HG02885 (cell line): ENCODE results near the gene RNF152.

Experiments used
- ATAC-seq: cut with Tn5 transposase; IDR thresholded peaks from one replicate; pipeline ENCODE4 v1.9.1; 2021; ENCODE audit warnings: mild to moderate bottlenecking; ENCODE audit not compliant: unreplicated experiment, poor library complexity

RNF152 gene

GRCh38 chr18:61894751-61895524, 2.1 kb upstream of the RNF152 start:
- ATAC-seq: no peak

GRCh38 chr18:61893971-61894750, 1.4 kb upstream of the RNF152 start:
- ATAC-seq: peak; percentile 85

- peak; percentile 29 for ATAC-seq
Observed at GRCh38 chr18:61893309-61893970, 633 bp upstream of the RNF152 start.

GRCh38 chr18:61891894-61892293, 913 bp downstream of the RNF152 start:
- no peak for ATAC-seq

- ATAC-seq: no peak
Observed at GRCh38 chr18:61891271-61891670, 1.5 kb downstream of the RNF152 start.

GRCh38 chr18:61890344-61890743, 2.5 kb downstream of the RNF152 start:
- no peak for ATAC-seq

GRCh38 chr18:61889541-61889940, 3.3 kb downstream of the RNF152 start:
- no peak for ATAC-seq

GRCh38 chr18:61888622-61889021, 4.2 kb downstream of the RNF152 start:
- ATAC-seq: no peak

- no peak for ATAC-seq
Observed at GRCh38 chr18:61887838-61888237, 5.0 kb downstream of the RNF152 start.

GRCh38 chr18:61883547-61883946, 9.3 kb downstream of the RNF152 start:
- ATAC-seq: no peak

- no peak for ATAC-seq
Observed at GRCh38 chr18:61882296-61883004, 10.4 kb downstream of the RNF152 start.

- no peak for ATAC-seq
Observed at GRCh38 chr18:61876899-61877298, 15.9 kb downstream of the RNF152 start.

- ATAC-seq: no peak
Observed at GRCh38 chr18:61870151-61870550, 22.7 kb downstream of the RNF152 start.

GRCh38 chr18:61869636-61870035, 23.2 kb downstream of the RNF152 start:
- no peak for ATAC-seq

- no peak for ATAC-seq
Observed at GRCh38 chr18:61865466-61866175, 27.2 kb downstream of the RNF152 start.

- ATAC-seq: no peak
Observed at GRCh38 chr18:61861372-61861771, 31.4 kb downstream of the RNF152 start.

GRCh38 chr18:61860302-61860701, 32.5 kb downstream of the RNF152 start:
- no peak for ATAC-seq

GRCh38 chr18:61859113-61859512, 33.7 kb downstream of the RNF152 start:
- no peak for ATAC-seq

- no peak for ATAC-seq
Observed at GRCh38 chr18:61856678-61857077, 36.1 kb downstream of the RNF152 start.
